GM12878 (cell line): ENCODE measurements around the gene RASGRF2. TPM values are rescaled to one million over a fixed set of nuclear protein-coding genes. Genes with fewer than 3 reads are reported as not detected.

Experiments used
- ATAC-seq: fragments of 200-7000 bp; cut with Tn5 transposase; 3 replicates; pipeline ENCODE4 v1.9.1; 2020; ENCODE audit warnings: mild to moderate bottlenecking, moderate library complexity
- BruUV-seq: library from RNA; stranded (reverse); fragments of 400-500 nt; replicated peaks from 2 replicates; lab custom pipeline; 2021; lab: Mats Ljungman, UMichigan
- CTCF ChIA-PET: fragments of 300-600 bp; sonication (Branson Sonifier 250); formaldehyde crosslinking; extraction: SDS; loops from one replicate; lab custom pipeline; 2021; ENCODE audit warnings: inconsistent platforms; lab: Yijun Ruan, JAX
- POLR2A ChIA-PET: fragments of 350-600 bp; formaldehyde crosslinking; extraction: SDS; loops from one replicate; lab custom pipeline; 2021; ENCODE audit warnings: inconsistent platforms; lab: Charles Lee
- RAD21 ChIA-PET: fragments of 300-600 bp; sonication (Branson Sonifier 250); formaldehyde crosslinking; loops from one replicate; lab custom pipeline; 2023; ENCODE audit warnings: antibody characterized with exemption; ENCODE audit not compliant: unreplicated experiment; lab: Charles Lee
- SMC1A ChIA-PET: fragments of 300-600 bp; sonication (Branson Sonifier 250); formaldehyde crosslinking; loops from one replicate; lab custom pipeline; 2023; ENCODE audit not compliant: unreplicated experiment, uncharacterized antibody; lab: Charles Lee
- DNase-seq: peaks from one replicate; pipeline ENCODE4 v3.0.0-alpha.2; 2011; ENCODE audit warnings: low read depth, low spot score
- FAIRE-seq: peaks from 3 replicates; lab custom pipeline; 2011; peaks lifted over from hg19 to GRCh38; lab: Jason Lieb, UNC
- H2AFZ ChIP-seq: 2 replicates; pipeline ENCODE4 v1.6.0; 2011; ENCODE audit warnings: low read depth, low read length, control low read depth; ENCODE audit not compliant: control insufficient read depth
- H3K27ac ChIP-seq: 2 replicates; pipeline ENCODE4 v1.5.1; 2011; ENCODE audit warnings: control low read depth; ENCODE audit not compliant: control insufficient read depth, insufficient read depth
- H3K27me3 ChIP-seq, 2 experiments: replicated peaks in 1 of 2; 2 replicates each; pipeline versions ENCODE4 v1.6.0 to v1.6.1; 2011; ENCODE audit warnings: low read length in 1 of 2; ENCODE audit not compliant: control insufficient read depth in 2 of 2, insufficient read depth in 2 of 2
- H3K36me3 ChIP-seq, 2 experiments: 2 replicates each; pipeline ENCODE4 v1.5.1; 2011; ENCODE audit warnings: low read length in 1 of 2; ENCODE audit not compliant: control insufficient read depth in 2 of 2, insufficient read depth in 2 of 2
- H3K4me1 ChIP-seq: 2 replicates; pipeline ENCODE4 v1.6.1; 2011; ENCODE audit warnings: mild to moderate bottlenecking, low read length, moderate library complexity, mixed read lengths; ENCODE audit not compliant: control insufficient read depth, insufficient read depth
- H3K4me2 ChIP-seq: 2 replicates; pipeline ENCODE4 v1.6.0; 2011; ENCODE audit warnings: control low read depth; ENCODE audit not compliant: control insufficient read depth, insufficient read depth
- H3K4me3 ChIP-seq: fragments of 200-600 bp; sonication (generic); 2 replicates; pipeline ENCODE4 v1.5.1; 2016
- H3K79me2 ChIP-seq: 2 replicates; pipeline ENCODE4 v1.6.0; 2011; ENCODE audit warnings: low read length; ENCODE audit not compliant: control insufficient read depth, insufficient read depth
- H3K9ac ChIP-seq: 2 replicates; pipeline ENCODE4 v1.8.0; 2011; ENCODE audit warnings: low read length, control low read depth, mixed read lengths; ENCODE audit not compliant: control insufficient read depth, insufficient read depth
- H3K9me3 ChIP-seq: replicated peaks from 3 replicates; pipeline ENCODE4 v1.5.1; 2011; ENCODE audit warnings: mild to moderate bottlenecking, low read length; ENCODE audit not compliant: control insufficient read depth, insufficient read depth
- H4K20me1 ChIP-seq: 2 replicates; pipeline ENCODE4 v1.6.0; 2011; ENCODE audit not compliant: control insufficient read depth, insufficient read depth
- CUX1 ChIP-seq: IDR thresholded peaks from 2 replicates; pipeline ENCODE4 v1.6.1; 2012; ENCODE audit warnings: improper control_type of control experiment, low read depth, low read length; ENCODE audit not compliant: insufficient replicate concordance
- PRDM15 ChIP-seq: fragments of 450-650 bp; formaldehyde crosslinking; IDR thresholded peaks from 2 replicates; pipeline ENCODE4 v1.4.0; 2020; ENCODE audit warnings: mild to moderate bottlenecking, moderate library complexity
- ZBTB4 ChIP-seq: fragments of 450-650 bp; formaldehyde crosslinking; IDR thresholded peaks from 2 replicates; pipeline ENCODE4 v1.4.0; 2022; ENCODE audit warnings: mild to moderate bottlenecking, moderate library complexity
- WGBS: methylation state at CpG from one replicate; pipeline ENCODE4 v1.1.6; 2016; ENCODE audit warnings: low lambda C conversion rate; ENCODE audit not compliant: insufficient replicate concordance, insufficient coverage; ENCODE audit errors: missing lambda C conversion rate; 5-methylcytosine and 5-hydroxymethylcytosine counted together
- in situ Hi-C: fragments of 300-500 bp; cut with MboI; formaldehyde crosslinking; loops from 9 replicates; pipeline ENCODE4 v1.14.3; 2018; ENCODE audit warnings: mixed read lengths
- intact Hi-C: fragments of 100-400 bp; cut with micrococcal nuclease; formaldehyde crosslinking; loops from one replicate; pipeline ENCODE4 v1.14.2; 2022; ENCODE audit not compliant: unreplicated experiment
- polyA plus RNA-seq, 11 experiments: library from polyadenylated mRNA; depleted of rRNA in 4 of 11; unstranded in 6 of 11; stranded (reverse) in 5 of 11; fragments of >200 nt; fragmentation: Nextera tagmentation in 4 of 11; fragmentation: Illumina TruSeq in 1 of 11; extraction: Ambion mirVana in 4 of 11; extraction: Trizol in 1 of 11; gene quantifications; 1 replicate in 1 of 11; 2 replicates in 10 of 11; pipeline versions ENCODE4 v1.2.1 to v1.2.3, GENCODE V29; 2011 to 2016; ENCODE audit warnings: inconsistent platforms in 2 of 11, missing spikeins in 2 of 11, low read depth in 1 of 11
- total RNA-seq, 4 experiments: library from RNA; depleted of rRNA in 3 of 4; stranded (reverse); fragments of >200 nt in 3 of 4; fragmentation: Illumina TruSeq in 1 of 4; extraction: Trizol in 1 of 4; gene quantifications; 2 replicates each; pipeline versions ENCODE4 v1.2.1 to v1.2.3, GENCODE V29; 2013 to 2021

RASGRF2 gene
- total and polyA plus RNA-seq, 10 of the 15 experiments (the other 5 are each of a cell fraction or from before 2014, with no cell fraction given): 0.05 to 0.24 (median 0.07) TPM

- RAD21 ChIA-PET: no interaction called here
- Histone ChIP-seq H3K27me3 (0 out of 4 replicates have a peak, but pooled peaks cover 0 to 2% of the 10 kb centered on the region in 2 experiments), H4K20me1 (no peaks in the 10 kb centered on the region), H3K9me3 (no peaks in the 10 kb centered on the region), H3K4me3 (no peak overlapping the region), H3K9ac (no peak overlapping the region), H3K4me1 (no peaks in the 10 kb centered on the region), H3K36me3 (no peaks in the 10 kb centered on the region), H3K79me2 (no peaks in the 10 kb centered on the region), H3K27ac (no peak overlapping the region), H2AFZ (no peak overlapping the region), H3K4me2 (no peak overlapping the region)
- CTCF ChIA-PET: no interaction called here
- in situ Hi-C loops: no loop called here
- BruUV-seq: no TSS peak
- SMC1A ChIA-PET: no interaction called here
- intact Hi-C loops: no loop called here
- DNase-seq (no peak), FAIRE-seq (no peak), ATAC-seq (no peak)
- POLR2A ChIA-PET: no interaction called here
- no peak for TF ChIP-seq PRDM15 (CRISPR knock-in tag)
- 44% methylated on average over 2 of the region's 2 CpGs for WGBS
Measured at GRCh38 chr5:81068635-81069034, 108.5 kb downstream of the RASGRF2 start.

- no peak for ATAC-seq
- no peaks in the 10 kb centered on the region for H4K20me1 ChIP-seq
- no peak overlapping the region for H3K27ac ChIP-seq
- WGBS: 40% methylated on average over 4 of the region's 4 CpGs
- RAD21 ChIA-PET: no interaction called here
- no peaks in the 10 kb centered on the region for H3K79me2 ChIP-seq
- H3K9me3 ChIP-seq: no peaks in the 10 kb centered on the region
- H3K4me2 ChIP-seq: no peak overlapping the region
- in situ Hi-C loops (no loop called here), intact Hi-C loops (no loop called here)
- FAIRE-seq: no peak
- no peak overlapping the region for H3K4me3 ChIP-seq
- H3K4me1 ChIP-seq: no peaks in the 10 kb centered on the region
- BruUV-seq: no TSS peak
- POLR2A ChIA-PET: no interaction called here
- SMC1A ChIA-PET: no interaction called here
- no peaks in the 10 kb centered on the region for H3K27me3 ChIP-seq
- no peak overlapping the region for H3K9ac ChIP-seq
- no peak for DNase-seq
- CTCF ChIA-PET: no interaction called here
- no peak overlapping the region for H2AFZ ChIP-seq
- no peaks in the 10 kb centered on the region for H3K36me3 ChIP-seq
- TF ChIP-seq ZBTB4 (CRISPR knock-in tag) (no peak), CUX1 (no peak)
Measured at GRCh38 chr5:81069990-81070389, 109.8 kb downstream of the RASGRF2 start.
